ENCODE measurements around the gene LAMA2. TPM values are rescaled to one million over a fixed set of nuclear protein-coding genes. Genes with fewer than 3 reads are reported as not detected.

The LAMA2 gene
- total and polyA plus RNA-seq, 3 donors from 2014 or later: 25.9 to 94.8 (median 56.0) TPM

DNA sequence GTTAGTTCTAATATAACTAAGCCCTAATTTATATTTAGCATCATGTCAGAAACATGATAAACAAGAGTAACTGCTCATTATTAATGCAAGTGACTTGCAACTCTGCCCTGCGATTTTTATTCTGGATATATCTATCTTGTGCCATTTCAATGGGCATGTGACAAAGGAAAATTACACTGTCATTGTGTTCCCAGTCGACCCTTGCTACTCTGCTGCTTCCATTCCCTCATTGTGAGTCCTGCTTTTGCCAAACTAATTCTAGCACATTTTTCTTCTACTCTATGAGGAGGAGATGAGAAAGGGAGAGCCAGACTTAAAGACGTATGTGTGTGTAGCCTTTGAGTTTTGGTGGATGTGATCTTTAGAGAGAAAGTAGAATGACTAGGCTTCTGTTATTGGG lies 551.2 kb downstream of the LAMA2 start:
- intact Hi-C loops (cut with DNase I; ENCODE audit: low total_unique reads): no loop called here
- H3K27me3 ChIP-seq: no peaks in the 10 kb centered on the region
- H3K27ac ChIP-seq: no peak overlapping the region
- 81 to 82% methylated on average over 3 of the region's 3 CpGs for WGBS, 2 donors
- DNase-seq: no peak
- no peaks in the 10 kb centered on the region for H3K9me3 ChIP-seq
- no peak overlapping the region for H3K4me3 ChIP-seq
- TF ChIP-seq POLR2A (IDR thresholded peaks at IDR 0.05): no peak
- H3K4me1 ChIP-seq: no peaks in the 10 kb centered on the region
- no peaks in the 10 kb centered on the region for H3K36me3 ChIP-seq (ENCODE audit: low read depth, missing control alignments)

DNA sequence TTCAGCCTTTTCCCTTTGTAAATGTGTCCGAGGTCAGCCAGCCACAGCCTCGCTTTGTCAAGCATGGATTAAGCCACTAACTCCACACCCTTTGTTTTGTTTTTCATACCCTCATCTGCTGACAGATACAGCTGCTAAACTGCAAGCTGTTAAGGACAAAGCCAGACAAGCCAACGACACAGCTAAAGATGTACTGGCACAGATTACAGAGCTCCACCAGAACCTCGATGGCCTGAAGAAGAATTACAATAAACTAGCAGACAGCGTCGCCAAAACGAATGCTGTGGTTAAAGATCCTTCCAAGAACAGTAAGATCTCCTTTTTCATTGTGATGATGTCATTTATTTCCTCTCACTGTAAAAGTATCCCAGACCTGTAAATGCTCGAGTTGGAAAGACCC lies 557.8 kb downstream of the LAMA2 start:
- no peak for DNase-seq
- 39 to 51% methylated on average over 8 of the region's 8 CpGs for WGBS, 2 donors

GRCh38 chr6:129444683-129445082 lies 561.7 kb downstream of the LAMA2 start:
- H3K36me3 ChIP-seq (ENCODE audit: low read depth, missing control alignments): no peaks in the 10 kb centered on the region
- intact Hi-C loops (cut with DNase I; ENCODE audit: low total_unique reads): no loop called here
- H3K27ac ChIP-seq: no peak overlapping the region
- TF ChIP-seq POLR2A (IDR thresholded peaks at IDR 0.05): no peak
- TF ChIP-seq, protein P1, sequence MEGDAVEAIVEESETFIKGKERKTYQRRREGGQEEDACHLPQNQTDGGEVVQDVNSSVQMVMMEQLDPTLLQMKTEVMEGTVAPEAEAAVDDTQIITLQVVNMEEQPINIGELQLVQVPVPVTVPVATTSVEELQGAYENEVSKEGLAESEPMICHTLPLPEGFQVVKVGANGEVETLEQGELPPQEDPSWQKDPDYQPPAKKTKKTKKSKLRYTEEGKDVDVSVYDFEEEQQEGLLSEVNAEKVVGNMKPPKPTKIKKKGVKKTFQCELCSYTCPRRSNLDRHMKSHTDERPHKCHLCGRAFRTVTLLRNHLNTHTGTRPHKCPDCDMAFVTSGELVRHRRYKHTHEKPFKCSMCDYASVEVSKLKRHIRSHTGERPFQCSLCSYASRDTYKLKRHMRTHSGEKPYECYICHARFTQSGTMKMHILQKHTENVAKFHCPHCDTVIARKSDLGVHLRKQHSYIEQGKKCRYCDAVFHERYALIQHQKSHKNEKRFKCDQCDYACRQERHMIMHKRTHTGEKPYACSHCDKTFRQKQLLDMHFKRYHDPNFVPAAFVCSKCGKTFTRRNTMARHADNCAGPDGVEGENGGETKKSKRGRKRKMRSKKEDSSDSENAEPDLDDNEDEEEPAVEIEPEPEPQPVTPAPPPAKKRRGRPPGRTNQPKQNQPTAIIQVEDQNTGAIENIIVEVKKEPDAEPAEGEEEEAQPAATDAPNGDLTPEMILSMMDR (IDR thresholded peaks at IDR 0.05): no peak
- 75 to 85% methylated on average over 3 of the region's 3 CpGs for WGBS, 2 donors
- no peaks in the 10 kb centered on the region for H3K9me3 ChIP-seq
- no peak for DNase-seq
- no peaks in the 10 kb centered on the region for H3K4me1 ChIP-seq
- no peaks in the 10 kb centered on the region for H3K27me3 ChIP-seq
- no peak overlapping the region for H3K4me3 ChIP-seq

More for the DNA sequence above, 557.8 kb downstream of the LAMA2 start:
- intact Hi-C loops (cut with DNase I; ENCODE audit: low total_unique reads): no loop called here
- Histone ChIP-seq H3K4me3 (no peak overlapping the region), H3K9me3 (no peaks in the 10 kb centered on the region), H3K27ac (no peak overlapping the region), H3K4me1 (no peaks in the 10 kb centered on the region), H3K27me3 (no peaks in the 10 kb centered on the region), H3K36me3 (ENCODE audit: low read depth, missing control alignments) (no peaks in the 10 kb centered on the region)
- TF ChIP-seq POLR2A (IDR thresholded peaks at IDR 0.05): no peak
- TF ChIP-seq, protein P1 (IDR thresholded peaks at IDR 0.05): no peak

- Histone ChIP-seq H3K27ac (no peak overlapping the region), H3K27me3 (no peaks in the 10 kb centered on the region), H3K9me3 (no peaks in the 10 kb centered on the region), H3K4me1 (no peaks in the 10 kb centered on the region), H3K4me3 (no peak overlapping the region), H3K36me3 (ENCODE audit: low read depth, missing control alignments) (no peaks in the 10 kb centered on the region)
- WGBS, 2 donors: 57 to 62% methylated on average over 6 to 7 of the region's 7 CpGs
- DNase-seq: no peak
- intact Hi-C loops (cut with DNase I; ENCODE audit: low total_unique reads): no loop called here
- TF ChIP-seq, protein P1 (IDR thresholded peaks at IDR 0.05): no peak
- TF ChIP-seq POLR2A (IDR thresholded peaks at IDR 0.05): no peak
Observed at GRCh38 chr6:129446272-129447197, 563.6 kb downstream of the LAMA2 start.

DNA sequence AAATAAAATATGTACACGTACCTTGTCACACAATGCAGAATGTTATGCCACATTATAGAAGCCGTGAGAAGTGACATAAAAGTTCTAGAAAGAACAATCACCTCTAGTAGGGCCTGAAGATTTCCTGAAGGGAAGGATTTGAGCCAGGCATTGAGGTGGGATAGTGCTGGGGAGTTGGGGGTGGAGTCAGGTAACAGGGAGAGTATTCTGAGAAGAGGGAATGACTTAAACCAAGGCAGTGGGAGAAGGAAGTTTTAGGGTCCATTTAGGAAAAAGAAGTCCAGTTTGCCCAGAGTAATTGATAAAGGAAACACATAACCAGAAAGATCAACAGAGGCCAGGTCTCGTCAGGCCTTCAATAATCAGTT lies 564.2 kb downstream of the LAMA2 start:
- no peak for TF ChIP-seq POLR2A (IDR thresholded peaks at IDR 0.05)
- TF ChIP-seq, protein P1 (IDR thresholded peaks at IDR 0.05): no peak
- DNase-seq: no peak
- intact Hi-C loops (cut with DNase I; ENCODE audit: low total_unique reads): no loop called here
- Histone ChIP-seq H3K9me3 (no peaks in the 10 kb centered on the region), H3K4me3 (no peak overlapping the region), H3K27me3 (no peaks in the 10 kb centered on the region), H3K27ac (no peak overlapping the region), H3K36me3 (ENCODE audit: low read depth, missing control alignments) (no peaks in the 10 kb centered on the region), H3K4me1 (no peaks in the 10 kb centered on the region)
- 84 to 89% methylated on average over 3 of the region's 3 CpGs for WGBS, 2 donors

All from testis (tissue), 3 donors.